PC-9 (cell line): Measurements from ENCODE around the gene RFPL4AL1.
"Not testable (repeated sequence)": the region's sequence is repeated elsewhere in the genome, so short reads cannot be mapped to it uniquely, and the experiment has no call there.

Source experiments
- EZH2 ChIP-seq: fragments of 200-600 bp; sonication (generic); IDR thresholded peaks from 2 replicates; pipeline ENCODE4 v1.8.0; 2017; ENCODE audit warnings: antibody characterized with exemption, low read depth
- TF ChIP-seq, protein P1 (sequence below): fragments of 200-600 bp; sonication (generic); conservative IDR thresholded peaks from 2 replicates; pipeline ENCODE4 v1.6.1; 2017; ENCODE audit warnings: mixed run types, antibody characterized with exemption, mild to moderate bottlenecking, moderate library complexity

DNA sequence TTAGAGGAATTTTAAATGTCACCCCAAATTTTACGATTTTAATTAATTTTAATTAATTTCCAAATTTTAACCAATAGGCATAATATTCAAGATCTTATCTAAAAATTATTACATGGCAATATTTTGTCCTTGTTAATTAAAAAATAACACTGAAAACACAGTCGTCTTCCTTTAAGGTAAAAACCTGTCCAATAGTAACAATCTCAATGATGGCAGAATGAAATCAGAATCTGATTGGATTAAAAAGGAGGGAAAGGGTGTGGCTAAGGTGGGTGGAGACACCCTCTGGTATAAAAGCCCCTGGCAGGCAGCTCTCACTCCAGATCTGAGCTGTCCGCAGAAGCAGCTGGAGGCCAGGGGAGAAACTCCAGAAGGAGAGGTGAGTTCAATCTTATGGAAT lies 10.1 kb upstream of the RFPL4AL1 start, which contains the start of gene RFPL4A:
- TF ChIP-seq, protein P1, sequence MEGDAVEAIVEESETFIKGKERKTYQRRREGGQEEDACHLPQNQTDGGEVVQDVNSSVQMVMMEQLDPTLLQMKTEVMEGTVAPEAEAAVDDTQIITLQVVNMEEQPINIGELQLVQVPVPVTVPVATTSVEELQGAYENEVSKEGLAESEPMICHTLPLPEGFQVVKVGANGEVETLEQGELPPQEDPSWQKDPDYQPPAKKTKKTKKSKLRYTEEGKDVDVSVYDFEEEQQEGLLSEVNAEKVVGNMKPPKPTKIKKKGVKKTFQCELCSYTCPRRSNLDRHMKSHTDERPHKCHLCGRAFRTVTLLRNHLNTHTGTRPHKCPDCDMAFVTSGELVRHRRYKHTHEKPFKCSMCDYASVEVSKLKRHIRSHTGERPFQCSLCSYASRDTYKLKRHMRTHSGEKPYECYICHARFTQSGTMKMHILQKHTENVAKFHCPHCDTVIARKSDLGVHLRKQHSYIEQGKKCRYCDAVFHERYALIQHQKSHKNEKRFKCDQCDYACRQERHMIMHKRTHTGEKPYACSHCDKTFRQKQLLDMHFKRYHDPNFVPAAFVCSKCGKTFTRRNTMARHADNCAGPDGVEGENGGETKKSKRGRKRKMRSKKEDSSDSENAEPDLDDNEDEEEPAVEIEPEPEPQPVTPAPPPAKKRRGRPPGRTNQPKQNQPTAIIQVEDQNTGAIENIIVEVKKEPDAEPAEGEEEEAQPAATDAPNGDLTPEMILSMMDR: not testable (repeated sequence)
- TF ChIP-seq EZH2: not testable (repeated sequence)
